Measurements from ENCODE around the gene LHX1.

- TF ChIP-seq EP300 (IDR thresholded peaks at IDR 0.05) (no peak), POLR2A (IDR thresholded peaks at IDR 0.05) (no peak), CTCF (IDR thresholded peaks at IDR 0.05) (no peak), POLR2AphosphoS5 (IDR thresholded peaks at IDR 0.05) (no peak)
Measured at GRCh38 chr17:36931096-36931696, 6.1 kb upstream of the LHX1 start.
